GM12878 (cell line): ENCODE data around the gene UMAD1. TPM values are rescaled to one million over a fixed set of nuclear protein-coding genes. Genes with fewer than 3 reads are reported as not detected.

Source experiments
- ATAC-seq: fragments of 200-7000 bp; cut with Tn5 transposase; 3 replicates; pipeline ENCODE4 v1.9.1; 2020; ENCODE audit warnings: mild to moderate bottlenecking, moderate library complexity
- BruUV-seq: library from RNA; stranded (reverse); fragments of 400-500 nt; replicated peaks from 2 replicates; lab custom pipeline; 2021; lab: Mats Ljungman, UMichigan
- CTCF ChIA-PET: fragments of 300-600 bp; sonication (Branson Sonifier 250); formaldehyde crosslinking; extraction: SDS; loops from one replicate; lab custom pipeline; 2021; ENCODE audit warnings: inconsistent platforms; lab: Yijun Ruan, JAX
- POLR2A ChIA-PET: fragments of 350-600 bp; formaldehyde crosslinking; extraction: SDS; loops from one replicate; lab custom pipeline; 2021; ENCODE audit warnings: inconsistent platforms; lab: Charles Lee
- RAD21 ChIA-PET: fragments of 300-600 bp; sonication (Branson Sonifier 250); formaldehyde crosslinking; loops from one replicate; lab custom pipeline; 2023; ENCODE audit warnings: antibody characterized with exemption; ENCODE audit not compliant: unreplicated experiment; lab: Charles Lee
- SMC1A ChIA-PET: fragments of 300-600 bp; sonication (Branson Sonifier 250); formaldehyde crosslinking; loops from one replicate; lab custom pipeline; 2023; ENCODE audit not compliant: unreplicated experiment, uncharacterized antibody; lab: Charles Lee
- DNase-seq: peaks from one replicate; pipeline ENCODE4 v3.0.0-alpha.2; 2011; ENCODE audit warnings: low read depth, low spot score
- FAIRE-seq: peaks from 3 replicates; lab custom pipeline; 2011; peaks lifted over from hg19 to GRCh38; lab: Jason Lieb, UNC
- H2AFZ ChIP-seq: 2 replicates; pipeline ENCODE4 v1.6.0; 2011; ENCODE audit warnings: low read depth, low read length, control low read depth; ENCODE audit not compliant: control insufficient read depth
- H3K27ac ChIP-seq: 2 replicates; pipeline ENCODE4 v1.5.1; 2011; ENCODE audit warnings: control low read depth; ENCODE audit not compliant: control insufficient read depth, insufficient read depth
- H3K27me3 ChIP-seq, 2 experiments: replicated peaks in 1 of 2; 2 replicates each; pipeline versions ENCODE4 v1.6.0 to v1.6.1; 2011; ENCODE audit warnings: low read length in 1 of 2; ENCODE audit not compliant: control insufficient read depth in 2 of 2, insufficient read depth in 2 of 2
- H3K36me3 ChIP-seq, 2 experiments: 2 replicates each; pipeline ENCODE4 v1.5.1; 2011; ENCODE audit warnings: low read length in 1 of 2; ENCODE audit not compliant: control insufficient read depth in 2 of 2, insufficient read depth in 2 of 2
- H3K4me1 ChIP-seq: 2 replicates; pipeline ENCODE4 v1.6.1; 2011; ENCODE audit warnings: mild to moderate bottlenecking, low read length, moderate library complexity, mixed read lengths; ENCODE audit not compliant: control insufficient read depth, insufficient read depth
- H3K4me2 ChIP-seq: 2 replicates; pipeline ENCODE4 v1.6.0; 2011; ENCODE audit warnings: control low read depth; ENCODE audit not compliant: control insufficient read depth, insufficient read depth
- H3K4me3 ChIP-seq: fragments of 200-600 bp; sonication (generic); 2 replicates; pipeline ENCODE4 v1.5.1; 2016
- H3K79me2 ChIP-seq: 2 replicates; pipeline ENCODE4 v1.6.0; 2011; ENCODE audit warnings: low read length; ENCODE audit not compliant: control insufficient read depth, insufficient read depth
- H3K9ac ChIP-seq: 2 replicates; pipeline ENCODE4 v1.8.0; 2011; ENCODE audit warnings: low read length, control low read depth, mixed read lengths; ENCODE audit not compliant: control insufficient read depth, insufficient read depth
- H3K9me3 ChIP-seq: replicated peaks from 3 replicates; pipeline ENCODE4 v1.5.1; 2011; ENCODE audit warnings: mild to moderate bottlenecking, low read length; ENCODE audit not compliant: control insufficient read depth, insufficient read depth
- H4K20me1 ChIP-seq: 2 replicates; pipeline ENCODE4 v1.6.0; 2011; ENCODE audit not compliant: control insufficient read depth, insufficient read depth
- BCL3 ChIP-seq: IDR thresholded peaks from 2 replicates; pipeline ENCODE4 v1.6.1; 2011; ENCODE audit warnings: borderline replicate concordance, low read depth, mild to moderate bottlenecking, moderate library complexity, low read length; ENCODE audit not compliant: insufficient read depth, poor library complexity, severe bottlenecking
- CBX3 ChIP-seq: fragments of 200-600 bp; sonication (generic); IDR thresholded peaks from 2 replicates; pipeline ENCODE4 v1.6.1; 2016; ENCODE audit warnings: low read depth, borderline replicate concordance
- CHD2 ChIP-seq: IDR thresholded peaks from 2 replicates; pipeline ENCODE4 v1.6.1; 2011; ENCODE audit warnings: low read depth, low read length, improper control_type of control experiment, borderline replicate concordance
- EED ChIP-seq: sonication (generic); IDR thresholded peaks from 2 replicates; pipeline ENCODE4 v1.6.1; 2016; ENCODE audit warnings: antibody characterized with exemption, low read depth
- FOXK2 ChIP-seq: fragments of 450-650 bp; IDR thresholded peaks from 2 replicates; pipeline ENCODE4 v1.6.1; 2017; ENCODE audit warnings: mild to moderate bottlenecking, moderate library complexity
- KAT2A ChIP-seq: conservative IDR thresholded peaks from 2 replicates; pipeline ENCODE4 v1.6.1; 2011; ENCODE audit warnings: low read depth, low read length; ENCODE audit not compliant: control insufficient read depth
- MAX ChIP-seq: IDR thresholded peaks from 2 replicates; pipeline ENCODE4 v1.6.1; 2012; ENCODE audit warnings: low read depth, low read length, improper control_type of control experiment
- MTA3 ChIP-seq: IDR thresholded peaks from 2 replicates; pipeline ENCODE4 v1.6.1; 2012; ENCODE audit warnings: low read length, inconsistent platforms, borderline replicate concordance
- PAX8 ChIP-seq: fragments of 450-650 bp; IDR thresholded peaks from 2 replicates; pipeline ENCODE4 v1.6.1; 2017; ENCODE audit warnings: mild to moderate bottlenecking, moderate library complexity
- PKNOX1 ChIP-seq: fragments of 450-650 bp; IDR thresholded peaks from 2 replicates; pipeline ENCODE4 v1.6.1; 2016; ENCODE audit warnings: mild to moderate bottlenecking
- PML ChIP-seq: IDR thresholded peaks from 2 replicates; pipeline ENCODE4 v1.6.1; 2012; ENCODE audit warnings: low read length, inconsistent platforms
- RB1 ChIP-seq: fragments of 450-650 bp; formaldehyde crosslinking; IDR thresholded peaks from 2 replicates; pipeline ENCODE4 v1.6.1; 2017; ENCODE audit warnings: mild to moderate bottlenecking, borderline replicate concordance
- REST ChIP-seq: IDR thresholded peaks from 2 replicates; pipeline ENCODE4 v1.6.1; 2012; ENCODE audit warnings: mild to moderate bottlenecking, low read depth, low read length
- RUNX3 ChIP-seq: IDR thresholded peaks from 2 replicates; pipeline ENCODE4 v1.6.1; 2012; ENCODE audit warnings: low read length, inconsistent platforms
- STAT3 ChIP-seq: IDR thresholded peaks from 2 replicates; pipeline ENCODE4 v1.6.1; 2011; ENCODE audit warnings: low read depth, low read length, improper control_type of control experiment
- ZBED1 ChIP-seq: IDR thresholded peaks from 2 replicates; pipeline ENCODE4 v1.6.1; 2016; ENCODE audit warnings: borderline replicate concordance
- ZBTB33 ChIP-seq: fragments of 450-650 bp; IDR thresholded peaks from 2 replicates; pipeline ENCODE4 v1.6.1; 2017; ENCODE audit warnings: mild to moderate bottlenecking
- ZNF207 ChIP-seq: fragments of 450-650 bp; IDR thresholded peaks from 2 replicates; pipeline ENCODE4 v1.6.1; 2014; ENCODE audit warnings: antibody characterized with exemption, mild to moderate bottlenecking, borderline replicate concordance
- WGBS: methylation state at CpG from one replicate; pipeline ENCODE4 v1.1.6; 2016; ENCODE audit warnings: low lambda C conversion rate; ENCODE audit not compliant: insufficient replicate concordance, insufficient coverage; ENCODE audit errors: missing lambda C conversion rate; 5-methylcytosine and 5-hydroxymethylcytosine counted together
- in situ Hi-C: fragments of 300-500 bp; cut with MboI; formaldehyde crosslinking; loops from 9 replicates; pipeline ENCODE4 v1.14.3; 2018; ENCODE audit warnings: mixed read lengths
- intact Hi-C: fragments of 100-400 bp; cut with micrococcal nuclease; formaldehyde crosslinking; loops from one replicate; pipeline ENCODE4 v1.14.2; 2022; ENCODE audit not compliant: unreplicated experiment
- polyA plus RNA-seq, 11 experiments: library from polyadenylated mRNA; depleted of rRNA in 4 of 11; unstranded in 6 of 11; stranded (reverse) in 5 of 11; fragments of >200 nt; fragmentation: Nextera tagmentation in 4 of 11; fragmentation: Illumina TruSeq in 1 of 11; extraction: Ambion mirVana in 4 of 11; extraction: Trizol in 1 of 11; gene quantifications; 1 replicate in 1 of 11; 2 replicates in 10 of 11; pipeline versions ENCODE4 v1.2.1 to v1.2.3, GENCODE V29; 2011 to 2016; ENCODE audit warnings: inconsistent platforms in 2 of 11, missing spikeins in 2 of 11, low read depth in 1 of 11
- total RNA-seq, 4 experiments: library from RNA; depleted of rRNA in 3 of 4; stranded (reverse); fragments of >200 nt in 3 of 4; fragmentation: Illumina TruSeq in 1 of 4; extraction: Trizol in 1 of 4; gene quantifications; 2 replicates each; pipeline versions ENCODE4 v1.2.1 to v1.2.3, GENCODE V29; 2013 to 2021

Gene UMAD1
- total and polyA plus RNA-seq, 10 of the 15 experiments (the other 5 are each of a cell fraction or from before 2014, with no cell fraction given) = 6.0 to 28.6 (median 9.3) TPM

GRCh38 chr7:7812112-7812511, 171.6 kb downstream of the UMAD1 start:
- H3K9ac ChIP-seq = no peak overlapping the region
- peaks cover 15% of the 10 kb centered on the region for H3K4me1 ChIP-seq
- no peak overlapping the region for H3K27ac ChIP-seq
- ChIA-PET CTCF (interaction anchor here (0.8 to 1.9 kb wide), 5 partner anchors 8 to 405 kb away, joined by 3 to 6 read pairs (median 3); no protein-coding TSS in a partner anchor), POLR2A (interaction anchor here (0.6 to 1.0 kb wide), 3 partner anchors 9 to 41 kb away, joined by 3 to 4 read pairs (median 3); no protein-coding TSS in a partner anchor), RAD21 (interaction anchor here (0.8 to 3.7 kb wide), 4 partner anchors 9 to 108 kb away, joined by 3 to 14 read pairs (median 4); no protein-coding TSS in a partner anchor), SMC1A (interaction anchor here (0.7 to 1.9 kb wide), 8 partner anchors 8 to 132 kb away, joined by 3 to 5 read pairs (median 4); no protein-coding TSS in a partner anchor)
- no peak overlapping the region for H3K4me2 ChIP-seq
- H2AFZ ChIP-seq = no peak overlapping the region
- H3K4me3 ChIP-seq = no peak overlapping the region
- FAIRE-seq (no peak), ATAC-seq (no peak), DNase-seq (no peak)
- intact Hi-C loops = no loop called here
- no peaks in the 10 kb centered on the region for H3K79me2 ChIP-seq
- no peaks in the 10 kb centered on the region for H3K27me3 ChIP-seq
- H3K36me3 ChIP-seq = no peaks in the 10 kb centered on the region
- H4K20me1 ChIP-seq = no peaks in the 10 kb centered on the region
- 92% methylated on average over 1 of the region's 1 CpG for WGBS
- in situ Hi-C loops = no loop called here
- peaks cover 4% of the 10 kb centered on the region; the same call in 2 of the 3 replicates for H3K9me3 ChIP-seq
- BruUV-seq = no TSS peak
- TF ChIP-seq RB1 (no peak), ZBTB33 (no peak), MAX (no peak), BCL3 (no peak), CBX3 (no peak), CHD2 (no peak), FOXK2 (no peak), KAT2A (no peak), PAX8 (no peak), EED (no peak), RUNX3 (no peak), PKNOX1 (no peak), MTA3 (no peak), STAT3 (no peak), ZNF207 (no peak), REST (no peak), PML (no peak), ZBED1 (no peak)
